Breast epithelium (tissue), 3 donors: Measurements from ENCODE around the gene MDGA2.

Experiments used
- CTCF ChIP-seq, 3 donors: fragments of 450-650 bp; IDR thresholded peaks; one replicate each; pipeline ENCODE4 v1.5.1; 2016 to 2017; ENCODE audit warnings: antibody characterized with exemption in 3 of 3, mild to moderate bottlenecking in 3 of 3, moderate library complexity in 3 of 3
- POLR2A ChIP-seq: fragments of 450-650 bp; IDR thresholded peaks from one replicate; pipeline ENCODE4 v1.6.1; 2016; ENCODE audit warnings: antibody characterized with exemption, mild to moderate bottlenecking, moderate library complexity
- POLR2AphosphoS5 ChIP-seq, 3 donors: sonication (generic); formaldehyde crosslinking; IDR thresholded peaks; one replicate each; pipeline ENCODE4 v1.6.1; 2017; ENCODE audit warnings: antibody characterized with exemption in 3 of 3

GRCh38 chr14:47302121-47302520 lies 373.3 kb downstream of the MDGA2 start:
- TF ChIP-seq CTCF (IDR thresholded peaks at IDR 0.05) (no peak), POLR2A (no peak), POLR2AphosphoS5 (IDR thresholded peaks at IDR 0.05) (no peak)
